Thyroid gland (tissue), 4 donors: ENCODE results near the gene BCL2L2.

Experiments
- CTCF ChIP-seq, 6 experiments: fragments of 200-600 bp in 3 of 6; fragments of 450-650 bp in 3 of 6; sonication (generic) in 3 of 6; IDR thresholded peaks; one replicate each; pipeline ENCODE4 v1.5.1; 2016 to 2019; ENCODE audit warnings: antibody characterized with exemption in 6 of 6, mild to moderate bottlenecking in 2 of 6, inconsistent platforms in 1 of 6, moderate library complexity in 1 of 6
- POLR2A ChIP-seq, 2 donors: fragments of 450-650 bp; IDR thresholded peaks; one replicate each; pipeline ENCODE4 v1.6.1; 2017; ENCODE audit warnings: antibody characterized with exemption in 2 of 2, mild to moderate bottlenecking in 2 of 2, moderate library complexity in 1 of 2

DNA sequence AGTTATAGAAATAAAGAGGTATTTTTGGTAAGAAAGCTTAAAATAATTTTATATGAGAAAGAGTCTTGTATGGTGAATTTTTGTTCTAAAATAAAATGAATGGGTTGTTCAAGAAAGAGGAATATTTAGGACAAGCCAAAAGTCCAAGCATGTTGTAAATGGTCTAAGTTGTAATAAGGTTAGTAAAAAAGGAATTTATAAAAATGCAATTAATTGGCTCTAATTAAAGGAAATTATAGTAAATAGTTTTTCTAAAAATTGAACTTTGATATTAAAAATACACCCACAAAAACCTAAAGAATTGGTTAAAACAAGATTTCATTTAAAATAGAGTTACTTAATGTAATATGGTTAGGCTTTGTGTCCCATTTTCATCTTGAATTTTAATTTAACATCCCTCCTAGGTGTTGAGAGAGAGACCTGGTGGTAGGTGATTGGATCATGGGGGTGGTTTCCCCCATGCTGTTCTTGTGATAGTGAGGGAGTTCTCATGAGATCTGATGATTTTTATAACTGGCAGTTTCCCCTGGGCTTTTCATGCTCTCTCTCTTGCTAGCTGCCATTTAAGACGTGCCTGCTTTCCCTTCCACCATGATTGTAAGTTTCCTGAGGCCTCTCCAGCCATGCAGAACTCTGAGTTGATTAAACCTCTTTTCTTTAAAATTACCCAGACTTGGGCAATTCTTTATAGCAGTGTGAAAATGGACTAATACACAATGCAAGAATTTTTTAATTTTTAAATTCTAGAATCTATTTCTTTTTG is 33.1 kb downstream of the BCL2L2 start:
- TF ChIP-seq CTCF (IDR thresholded peaks at IDR 0.05), result no peak
- TF ChIP-seq POLR2A (IDR thresholded peaks at IDR 0.05), result no peak
